NB4 (cell line): ENCODE measurements around the gene FBXW5.

Experiments
- CTCF ChIP-seq: IDR thresholded peaks from one replicate; pipeline ENCODE4 v1.5.1; 2012; ENCODE audit warnings: low read depth, low read length
- MAX ChIP-seq: IDR thresholded peaks from 2 replicates; pipeline ENCODE4 v1.6.1; 2011; ENCODE audit warnings: low read depth, low read length
- MYC ChIP-seq: IDR thresholded peaks from 2 replicates; pipeline ENCODE4 v1.6.1; 2011; ENCODE audit warnings: low read depth, low read length
- POLR2A ChIP-seq: IDR thresholded peaks from 2 replicates; pipeline ENCODE4 v1.6.1; 2011; ENCODE audit warnings: mild to moderate bottlenecking; ENCODE audit not compliant: insufficient read length; ENCODE audit errors: extremely low read depth

- TF ChIP-seq CTCF (no peak), POLR2A (no peak), MYC (no peak), MAX (no peak)
These were observed 32.7 kb upstream of the FBXW5 start, which contains the start of gene PTGDS for GRCh38 chr9:136977223-136977622.
